HG02623 (cell line): ENCODE results near the gene C19orf67.

ENCODE experiments used
- ATAC-seq: cut with Tn5 transposase; IDR thresholded peaks from one replicate; pipeline ENCODE4 v1.9.1; 2021; ENCODE audit warnings: moderate library complexity; ENCODE audit not compliant: unreplicated experiment

C19orf67 gene

GRCh38 chr19:14031719-14032480, 53.7 kb downstream of the C19orf67 start, which contains the start of gene IL27RA:
TSS of gene IL27RA (plus strand) at chr19:14031762. CDS start at chr19:14031873, 111 bp downstream.
- no peak for ATAC-seq
